ENCODE results near the gene NFIC.

Gene NFIC

DNA sequence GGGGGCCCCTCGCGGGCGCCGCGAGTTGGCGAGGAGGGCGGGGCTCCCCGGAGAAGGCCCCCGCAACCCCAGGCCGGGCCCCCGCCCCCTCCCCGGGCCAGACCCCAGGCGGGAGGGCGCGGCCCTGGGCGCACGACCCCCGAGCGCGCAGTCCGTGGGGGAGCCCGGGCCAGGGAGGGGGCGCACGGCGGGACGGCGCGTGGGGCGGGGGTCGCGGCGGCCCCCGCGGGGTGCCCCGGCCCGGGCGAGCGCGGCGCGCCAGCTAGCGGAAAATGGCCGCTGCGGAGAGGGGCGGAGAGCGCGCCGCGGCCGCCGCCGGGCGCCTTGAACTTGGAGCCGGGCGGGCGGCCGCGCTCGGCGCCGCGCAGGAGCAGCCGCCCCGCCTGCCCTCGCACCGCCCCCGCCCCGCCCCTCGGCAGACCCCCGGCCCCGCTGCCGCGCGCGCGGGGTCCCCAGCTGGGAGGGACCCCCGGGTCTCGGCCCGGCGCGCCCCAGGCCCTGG lies 6.4 kb upstream of the NFIC start:
- DNase-seq = no peak

DNA sequence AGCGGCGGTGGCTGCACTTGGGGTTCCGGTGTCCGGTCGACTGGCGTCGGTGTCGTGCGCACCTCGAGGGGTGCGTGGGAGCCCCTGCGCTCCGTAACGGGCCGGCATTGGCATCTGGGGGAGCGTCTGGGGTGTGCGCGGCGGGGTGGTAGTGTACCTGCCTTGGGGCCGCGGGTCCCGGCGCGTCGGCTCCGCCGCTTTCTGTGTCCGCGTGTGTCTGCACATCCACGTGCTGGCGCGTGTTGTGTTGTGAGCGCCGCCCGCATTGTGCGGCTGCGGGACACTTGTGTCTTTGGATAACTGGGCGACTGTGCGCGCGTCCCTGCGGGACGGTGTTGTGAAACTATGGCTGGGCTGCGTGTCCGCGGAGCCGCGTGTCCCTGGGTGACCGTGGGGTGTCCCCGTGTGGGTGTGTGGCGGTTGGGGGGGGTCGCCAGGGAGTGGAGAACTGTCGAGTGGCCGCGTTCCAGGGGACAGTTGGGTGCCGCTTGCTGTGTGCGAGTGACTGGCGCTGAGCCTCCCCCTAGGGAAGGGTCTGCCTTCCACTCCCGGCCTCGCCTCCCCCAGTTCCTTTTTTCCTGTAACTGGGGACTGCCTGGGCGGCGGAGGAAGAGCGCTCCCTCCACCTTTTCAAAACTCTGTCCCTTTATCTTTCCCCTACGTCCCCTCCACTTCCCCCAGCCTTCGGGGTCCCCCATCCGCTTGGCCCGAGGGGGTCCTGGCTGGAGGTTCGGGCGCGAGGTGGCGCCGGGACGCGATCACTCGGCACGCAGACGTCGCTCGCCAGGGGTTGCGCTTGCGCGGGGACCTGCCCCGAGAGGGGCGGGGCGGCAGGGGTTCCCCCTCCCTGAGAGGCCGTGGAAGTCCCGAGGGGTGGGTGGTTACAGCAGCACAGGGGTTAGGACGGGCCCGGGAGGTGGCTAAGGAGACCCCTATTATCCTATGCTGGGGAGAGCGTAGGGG lies 5.7 kb upstream of the NFIC start:
- no peak for DNase-seq

GRCh38 chr19:3361384-3362216 lies 4.8 kb upstream of the NFIC start:
- no peak for DNase-seq

DNA sequence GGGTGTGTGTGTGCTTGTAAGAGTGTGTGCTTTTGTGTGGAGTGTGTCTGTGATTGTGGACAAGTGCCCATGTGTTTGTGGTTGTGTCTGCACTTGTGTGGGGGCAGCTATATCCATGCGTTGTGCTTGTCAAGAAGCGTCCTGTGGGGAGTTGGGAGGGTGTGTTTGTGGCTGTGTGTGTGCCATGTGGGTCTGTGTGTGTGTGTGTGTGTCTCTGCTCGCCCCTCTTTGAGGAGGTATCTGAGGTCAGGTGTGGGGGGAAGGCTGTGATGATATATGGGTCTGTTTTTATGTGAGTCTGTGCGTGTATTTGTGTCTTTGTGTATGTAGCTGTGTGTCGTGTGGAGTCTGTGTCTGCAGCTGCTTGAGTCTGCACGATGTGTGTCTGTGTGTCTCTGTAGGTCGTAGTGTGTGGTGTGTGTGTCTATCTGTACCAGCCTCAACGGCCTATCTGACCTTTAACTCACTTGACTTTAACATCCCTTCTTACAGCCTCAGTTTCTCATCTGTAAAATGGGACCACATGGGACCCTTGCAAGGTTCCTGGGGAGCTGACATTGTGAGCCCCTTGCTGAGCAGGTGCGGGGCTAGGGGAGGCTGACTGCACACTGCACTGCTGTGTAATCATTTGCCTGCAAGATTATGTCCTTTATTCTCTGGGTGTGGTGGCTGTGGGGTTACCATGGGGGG lies 4.0 kb upstream of the NFIC start:
- no peak for DNase-seq

DNA sequence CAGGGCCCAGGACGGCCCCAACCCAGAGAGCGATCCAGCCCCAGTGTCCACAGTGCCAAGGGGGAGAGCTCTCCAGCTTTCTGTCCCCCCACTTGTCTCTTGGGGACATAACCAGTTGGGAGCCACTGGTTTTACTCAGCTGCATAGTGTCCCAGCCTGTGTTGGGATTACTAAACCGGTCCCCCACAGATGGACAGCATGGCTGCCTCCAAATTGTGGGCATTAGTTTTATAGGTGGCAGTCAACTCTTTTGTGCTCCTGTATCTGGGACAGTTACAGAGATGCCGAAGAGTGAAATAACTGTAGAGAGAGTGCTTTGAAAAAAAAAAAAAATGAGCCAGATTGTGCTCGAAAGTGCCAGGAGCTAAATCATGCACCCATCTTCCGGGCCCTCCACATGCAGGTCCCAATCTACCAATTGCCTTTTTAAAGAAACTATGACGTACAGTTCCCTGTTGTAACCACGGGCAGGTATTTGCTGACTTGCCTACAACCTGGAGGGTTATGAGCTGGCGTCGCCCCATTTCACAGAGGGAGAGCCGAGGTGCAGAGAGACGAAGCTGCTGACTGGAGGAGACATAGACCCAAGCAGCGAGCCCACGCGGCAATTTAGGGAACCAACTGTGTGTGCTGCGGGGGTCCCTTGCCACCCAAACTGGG lies 2.4 kb upstream of the NFIC start:
- DNase-seq = no peak

GRCh38 chr19:3364501-3364858 lies 1.9 kb upstream of the NFIC start:
- DNase-seq = no peak

- no peak for DNase-seq
Observed at GRCh38 chr19:3365093-3365835, 1.1 kb upstream of the NFIC start.

DNA sequence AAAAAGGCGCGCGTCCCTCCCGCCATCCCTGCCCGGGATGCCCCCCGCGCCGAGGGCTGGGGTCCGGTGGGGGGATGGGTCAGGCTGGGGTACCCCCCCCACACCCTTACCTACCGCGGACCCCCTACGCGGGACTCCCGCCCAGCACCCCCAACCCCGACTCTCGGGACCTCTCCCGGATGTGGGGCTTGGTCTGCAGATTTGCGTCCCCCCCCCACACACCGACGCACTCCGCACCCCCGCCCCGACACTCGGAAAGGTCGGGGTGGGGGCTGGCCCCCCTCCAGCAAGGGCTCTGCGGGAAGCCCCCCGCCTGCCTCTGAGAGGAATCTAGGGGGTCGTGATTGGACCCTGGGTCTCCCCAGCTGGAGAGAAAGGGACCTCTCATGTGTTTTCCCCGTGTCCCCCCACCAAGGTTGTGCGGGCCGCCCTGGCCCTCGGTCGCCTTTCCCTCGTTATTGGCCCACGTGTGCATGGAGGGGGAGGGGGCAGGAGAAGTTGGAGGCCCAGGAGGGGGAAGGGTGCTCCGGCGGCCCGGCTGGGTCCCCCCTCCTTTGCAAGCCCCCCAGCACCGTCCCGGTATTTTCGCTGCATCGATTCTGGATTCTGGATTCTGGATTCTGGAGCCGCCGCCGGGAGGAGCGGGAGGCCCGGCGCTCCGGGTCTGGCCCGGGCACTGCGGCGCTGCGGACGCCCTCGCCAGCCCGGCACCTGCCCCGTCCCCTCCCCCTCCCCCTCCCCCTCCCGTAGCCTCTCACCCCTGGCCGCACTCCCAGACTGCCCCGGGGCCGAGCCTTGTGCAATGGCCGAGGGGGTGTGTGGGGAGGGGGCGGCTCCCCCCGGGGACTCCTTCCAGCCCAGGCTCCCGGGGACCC lies 607 bp downstream of the NFIC start:
- DNase-seq = no peak

GRCh38 chr19:3367628-3368440 lies 1.5 kb downstream of the NFIC start:
- no peak for DNase-seq

- DNase-seq = no peak
Observed at GRCh38 chr19:3368441-3368795, 2.0 kb downstream of the NFIC start.

DNA sequence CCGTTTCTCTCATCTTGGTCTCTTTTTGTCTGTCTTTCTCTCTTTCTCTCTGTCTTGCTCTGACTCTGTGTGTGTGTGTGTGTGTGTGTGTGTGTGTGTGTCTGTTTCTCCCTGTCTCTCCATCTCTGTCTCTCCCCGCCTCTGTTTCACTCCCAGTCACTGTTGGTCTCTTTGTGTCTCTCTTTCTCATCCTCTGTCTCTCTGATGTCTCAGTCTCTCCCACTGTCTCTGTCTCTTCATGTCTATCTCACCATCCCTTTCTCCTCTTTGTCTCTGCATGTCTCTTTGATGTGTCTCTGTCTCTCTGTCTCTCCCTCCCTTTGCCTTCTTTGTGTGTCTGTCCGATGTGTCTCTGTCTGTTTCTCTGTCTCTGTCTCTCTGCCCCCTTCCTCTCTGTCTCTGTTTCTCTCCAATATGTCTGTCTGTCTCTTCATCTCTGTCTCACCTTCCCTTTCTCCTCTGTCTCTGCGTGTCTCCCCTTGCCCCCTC lies 2.5 kb downstream of the NFIC start:
- no peak for DNase-seq

GRCh38 chr19:3369337-3370213 lies 3.2 kb downstream of the NFIC start:
- no peak for DNase-seq

DNA sequence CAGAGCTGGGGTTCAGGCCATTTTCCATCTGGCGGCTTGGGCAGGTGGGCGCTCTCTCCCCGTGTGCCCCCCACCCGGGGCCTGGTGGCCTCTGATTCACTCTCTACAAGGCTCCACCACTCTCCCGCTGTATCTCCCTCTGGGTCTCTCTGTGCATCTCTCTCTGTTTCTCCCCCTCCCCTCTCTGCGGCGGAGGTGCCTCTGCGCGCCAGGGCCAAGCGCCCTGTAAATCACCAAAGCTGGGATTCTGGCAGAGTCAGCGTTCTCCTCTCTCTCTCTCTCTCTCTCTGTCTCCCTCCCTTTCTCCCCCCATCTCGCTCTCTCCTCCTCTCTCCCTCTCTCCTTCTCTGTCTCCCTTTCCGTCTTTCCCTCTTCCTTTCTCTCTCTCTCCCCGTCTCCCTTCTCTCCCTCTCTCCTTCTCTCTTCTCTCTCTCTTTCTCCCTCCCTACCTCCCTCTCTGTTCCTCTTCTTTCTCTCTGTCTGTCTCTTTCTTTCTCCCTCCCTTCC lies 3.9 kb downstream of the NFIC start:
- DNase-seq = no peak

- DNase-seq = no peak
Observed at GRCh38 chr19:3370728-3371591, 4.6 kb downstream of the NFIC start.

DNA sequence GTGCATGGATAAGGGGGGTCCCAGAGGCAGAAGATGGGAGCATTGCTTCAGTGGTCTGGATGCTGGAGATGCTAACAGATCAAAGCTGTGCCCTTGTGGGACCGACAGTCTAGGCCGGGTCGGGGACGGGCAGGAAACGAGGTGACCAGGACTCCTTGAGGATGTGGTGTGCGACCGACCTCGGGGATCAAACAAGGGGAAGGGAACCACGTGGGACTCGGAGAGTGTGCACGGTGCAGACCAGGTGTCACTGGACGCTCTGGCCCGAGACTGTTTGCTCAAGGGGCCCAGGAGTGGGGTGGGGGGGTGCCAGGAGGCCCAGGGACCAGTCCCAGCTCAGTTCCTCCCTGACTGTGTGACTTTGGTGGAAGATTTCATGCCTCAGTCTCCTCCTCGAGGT lies 6.0 kb downstream of the NFIC start:
- no peak for DNase-seq

GRCh38 chr19:3373971-3374368 lies 7.6 kb downstream of the NFIC start:
- DNase-seq = no peak

DNA sequence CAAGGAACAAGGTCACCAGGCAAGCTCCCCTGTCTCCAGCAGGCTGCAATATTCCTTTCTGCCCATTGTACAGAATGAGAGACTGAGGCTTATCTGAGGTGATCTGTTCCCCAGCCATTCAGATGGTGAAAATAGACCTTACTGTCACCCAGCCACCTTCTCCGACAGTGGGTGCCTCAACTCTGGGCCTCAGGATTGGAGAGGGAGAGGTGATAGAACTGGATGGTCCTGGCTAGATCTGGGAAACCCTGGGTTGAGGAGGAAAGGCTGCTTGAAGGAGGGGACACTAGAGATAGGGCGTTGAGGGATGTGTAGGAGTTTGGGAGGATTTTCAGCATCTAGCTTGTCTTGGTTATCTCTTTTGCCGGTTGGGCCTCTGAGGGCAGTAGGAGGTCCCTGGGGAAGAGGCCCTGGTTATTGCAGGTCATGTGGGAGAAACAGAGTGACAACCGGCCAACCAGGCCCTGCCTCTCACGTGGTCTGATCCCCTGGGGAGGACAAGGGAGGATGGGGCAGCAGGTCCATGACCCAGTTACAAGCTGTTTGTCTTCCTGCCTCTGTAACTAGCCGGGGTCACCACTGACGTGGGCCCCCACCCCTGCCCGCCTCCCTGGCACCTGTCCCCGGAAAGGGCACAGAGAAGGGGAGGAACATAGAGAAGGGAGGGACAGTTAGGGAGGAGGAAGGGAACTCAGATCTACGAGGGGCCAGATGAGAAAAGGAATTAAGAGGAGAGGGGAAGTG lies 8.2 kb downstream of the NFIC start:
- no peak for DNase-seq
